ENCODE results near the gene AK5.

DNA sequence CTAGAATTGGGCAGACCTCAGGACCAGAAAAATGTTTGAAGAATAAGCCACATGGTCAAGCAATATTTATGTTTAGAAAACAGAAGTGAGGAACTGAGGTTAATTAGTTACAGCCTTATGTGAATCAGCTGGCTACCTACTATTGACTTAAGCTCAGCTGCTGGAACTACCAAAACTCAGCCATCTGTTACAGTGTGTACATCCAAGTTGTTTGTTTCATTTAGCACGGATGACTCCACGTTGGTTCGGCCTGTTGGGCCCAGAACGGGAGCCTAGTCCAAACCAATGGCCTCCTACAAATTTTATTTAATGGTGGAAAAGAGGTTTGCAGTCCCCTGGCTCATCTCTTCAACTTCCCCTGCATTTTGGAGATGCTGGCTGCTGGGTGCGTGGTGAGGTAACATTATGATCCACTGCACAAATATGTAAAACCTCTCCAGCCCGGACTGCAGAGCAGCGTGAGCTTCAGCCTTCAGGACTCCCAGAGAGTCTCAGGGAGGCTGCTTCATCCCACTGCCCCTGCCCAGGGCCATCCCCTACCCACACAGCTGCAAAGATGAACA, 257.2 kb downstream of the AK5 start:
- TF ChIP-seq, protein P1, sequence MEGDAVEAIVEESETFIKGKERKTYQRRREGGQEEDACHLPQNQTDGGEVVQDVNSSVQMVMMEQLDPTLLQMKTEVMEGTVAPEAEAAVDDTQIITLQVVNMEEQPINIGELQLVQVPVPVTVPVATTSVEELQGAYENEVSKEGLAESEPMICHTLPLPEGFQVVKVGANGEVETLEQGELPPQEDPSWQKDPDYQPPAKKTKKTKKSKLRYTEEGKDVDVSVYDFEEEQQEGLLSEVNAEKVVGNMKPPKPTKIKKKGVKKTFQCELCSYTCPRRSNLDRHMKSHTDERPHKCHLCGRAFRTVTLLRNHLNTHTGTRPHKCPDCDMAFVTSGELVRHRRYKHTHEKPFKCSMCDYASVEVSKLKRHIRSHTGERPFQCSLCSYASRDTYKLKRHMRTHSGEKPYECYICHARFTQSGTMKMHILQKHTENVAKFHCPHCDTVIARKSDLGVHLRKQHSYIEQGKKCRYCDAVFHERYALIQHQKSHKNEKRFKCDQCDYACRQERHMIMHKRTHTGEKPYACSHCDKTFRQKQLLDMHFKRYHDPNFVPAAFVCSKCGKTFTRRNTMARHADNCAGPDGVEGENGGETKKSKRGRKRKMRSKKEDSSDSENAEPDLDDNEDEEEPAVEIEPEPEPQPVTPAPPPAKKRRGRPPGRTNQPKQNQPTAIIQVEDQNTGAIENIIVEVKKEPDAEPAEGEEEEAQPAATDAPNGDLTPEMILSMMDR (IDR thresholded peaks at IDR 0.05), result no peak
- no peak for TF ChIP-seq POLR2A (IDR thresholded peaks at IDR 0.05)
- no peak for TF ChIP-seq EP300 (IDR thresholded peaks at IDR 0.05)

All from ovary (tissue), 3 donors.